BLaER1 (cell line): ENCODE measurements around the gene EGFLAM.

Experiments
- H3K27ac ChIP-seq: shearing (Covaris generic); formaldehyde crosslinking; 2 replicates; pipeline ENCODE4 v1.8.1; 2022
- H3K27me3 ChIP-seq: shearing (Covaris generic); formaldehyde crosslinking; 2 replicates; pipeline ENCODE4 v1.8.1; 2022
- H3K36me3 ChIP-seq: shearing (Covaris generic); formaldehyde crosslinking; 2 replicates; pipeline ENCODE4 v1.8.1; 2022
- H3K4me1 ChIP-seq: shearing (Covaris generic); formaldehyde crosslinking; 2 replicates; pipeline ENCODE4 v1.8.1; 2022
- H3K4me2 ChIP-seq: shearing (Covaris generic); formaldehyde crosslinking; 2 replicates; pipeline ENCODE4 v1.8.1; 2022
- H3K4me3 ChIP-seq: shearing (Covaris generic); formaldehyde crosslinking; 2 replicates; pipeline ENCODE4 v1.8.1; 2022
- H3K9ac ChIP-seq: shearing (Covaris generic); formaldehyde crosslinking; 2 replicates; pipeline ENCODE4 v1.8.1; 2022
- H3K9me3 ChIP-seq: shearing (Covaris generic); formaldehyde crosslinking; 2 replicates; pipeline ENCODE4 v1.8.1; 2022
- H4K20me1 ChIP-seq: shearing (Covaris generic); formaldehyde crosslinking; 2 replicates; pipeline ENCODE4 v1.8.1; 2022
- Cebpa-rat ChIP-seq: shearing (Covaris generic); IDR thresholded peaks from 2 replicates; pipeline ENCODE4 v1.8.1; 2022

Gene EGFLAM

GRCh38 chr5:38423276-38424147, 165.2 kb downstream of the EGFLAM start:
- no peak overlapping the region for H3K4me2 ChIP-seq
- peaks cover 31% of the 10 kb centered on the region for H3K4me1 ChIP-seq
- no peaks in the 10 kb centered on the region for H4K20me1 ChIP-seq
- H3K36me3 ChIP-seq, result no peaks in the 10 kb centered on the region
- H3K27me3 ChIP-seq, result no peaks in the 10 kb centered on the region
- TF ChIP-seq Cebpa-rat, result no peak
- H3K27ac ChIP-seq, result no peak overlapping the region
- no peaks in the 10 kb centered on the region for H3K9me3 ChIP-seq
- H3K4me3 ChIP-seq, result no peak overlapping the region
- H3K9ac ChIP-seq, result no peak overlapping the region

DNA sequence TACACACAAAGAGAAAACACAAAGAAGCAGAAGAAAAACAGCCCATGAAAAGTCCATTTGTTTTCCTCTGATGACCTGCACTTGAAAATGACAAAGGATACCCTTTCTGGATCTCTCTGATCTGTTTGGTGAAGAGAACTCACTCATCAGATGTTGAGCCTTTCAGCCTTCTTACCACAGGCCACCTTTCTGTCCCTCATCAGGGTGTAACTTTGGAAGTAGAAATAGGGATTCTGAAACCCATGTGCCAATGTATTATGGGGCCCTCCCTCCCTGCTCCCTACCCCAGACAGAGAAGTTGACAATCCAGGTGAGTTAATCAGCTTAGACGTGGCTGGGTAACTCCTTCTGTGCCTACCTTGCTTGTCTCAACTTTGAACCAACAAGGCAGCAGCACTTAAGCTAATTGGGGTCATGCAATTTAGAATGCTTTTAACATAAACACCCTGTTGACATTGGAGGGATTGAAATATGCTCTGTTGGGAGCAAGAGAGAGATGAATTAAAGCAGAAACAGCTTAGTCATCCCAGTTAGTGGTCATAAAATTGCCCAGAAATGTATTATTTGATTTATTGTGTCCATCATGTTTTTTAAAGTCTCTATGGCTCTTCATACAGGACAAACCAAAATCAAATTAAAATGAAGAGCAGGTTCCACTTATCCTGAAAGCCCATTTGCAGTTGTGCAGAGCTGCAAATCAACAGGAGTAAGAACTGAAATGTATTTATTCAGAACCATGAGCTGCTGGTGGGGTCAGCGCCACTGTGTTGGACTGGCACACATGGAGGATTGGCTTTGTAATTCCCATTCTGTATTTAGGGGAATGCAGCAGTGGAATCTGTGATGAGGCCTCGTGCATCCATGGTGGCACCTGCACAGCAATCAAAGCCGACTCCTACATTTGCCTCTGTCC, 166.0 kb downstream of the EGFLAM start:
- Histone ChIP-seq H3K9me3 (no peaks in the 10 kb centered on the region), H3K4me1 (peaks cover 40% of the 10 kb centered on the region), H3K9ac (no peak overlapping the region), H3K27ac (no peak overlapping the region), H3K4me2 (no peak overlapping the region), H4K20me1 (no peaks in the 10 kb centered on the region), H3K27me3 (no peaks in the 10 kb centered on the region), H3K36me3 (no peaks in the 10 kb centered on the region), H3K4me3 (no peak overlapping the region)
- no peak for TF ChIP-seq Cebpa-rat

DNA sequence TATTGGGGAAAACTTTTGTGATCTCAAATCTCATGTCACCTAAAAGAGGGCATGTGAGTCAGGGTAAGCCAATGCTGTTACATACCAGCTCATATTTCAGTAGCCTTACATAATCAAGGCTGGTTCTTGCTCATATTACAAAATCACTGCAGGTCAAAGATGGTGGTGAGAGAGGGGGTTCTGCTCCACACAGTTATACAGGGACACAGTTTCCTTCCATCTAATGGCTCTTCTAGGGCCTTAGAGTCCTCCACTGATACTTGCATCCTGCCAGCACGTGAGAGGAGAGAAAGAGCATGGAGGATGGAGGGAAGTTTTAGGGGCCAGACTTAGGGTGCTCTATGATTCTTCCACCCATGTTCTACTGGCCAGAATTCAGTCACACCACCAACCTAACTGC, 168.1 kb downstream of the EGFLAM start:
- Histone ChIP-seq H3K4me1 (peaks cover 44% of the 10 kb centered on the region), H3K9ac (no peak overlapping the region), H3K36me3 (no peaks in the 10 kb centered on the region), H3K4me2 (no peak overlapping the region), H4K20me1 (no peaks in the 10 kb centered on the region), H3K4me3 (no peak overlapping the region), H3K27me3 (no peaks in the 10 kb centered on the region), H3K9me3 (no peaks in the 10 kb centered on the region), H3K27ac (no peak overlapping the region)
- TF ChIP-seq Cebpa-rat, result no peak

- peak overlapping the region; percentile 2; the same call in 1 of the 2 replicates for H3K4me2 ChIP-seq
- no peak overlapping the region for H3K9ac ChIP-seq
- H3K4me3 ChIP-seq, result no peak overlapping the region
- no peak overlapping the region for H3K27ac ChIP-seq
- no peaks in the 10 kb centered on the region for H4K20me1 ChIP-seq
- H3K4me1 ChIP-seq, result peaks cover 40% of the 10 kb centered on the region
- no peak for TF ChIP-seq Cebpa-rat
- H3K36me3 ChIP-seq, result no peaks in the 10 kb centered on the region
- H3K27me3 ChIP-seq, result no peaks in the 10 kb centered on the region
- no peaks in the 10 kb centered on the region for H3K9me3 ChIP-seq
Measured at GRCh38 chr5:38426986-38427950, 168.9 kb downstream of the EGFLAM start.

DNA sequence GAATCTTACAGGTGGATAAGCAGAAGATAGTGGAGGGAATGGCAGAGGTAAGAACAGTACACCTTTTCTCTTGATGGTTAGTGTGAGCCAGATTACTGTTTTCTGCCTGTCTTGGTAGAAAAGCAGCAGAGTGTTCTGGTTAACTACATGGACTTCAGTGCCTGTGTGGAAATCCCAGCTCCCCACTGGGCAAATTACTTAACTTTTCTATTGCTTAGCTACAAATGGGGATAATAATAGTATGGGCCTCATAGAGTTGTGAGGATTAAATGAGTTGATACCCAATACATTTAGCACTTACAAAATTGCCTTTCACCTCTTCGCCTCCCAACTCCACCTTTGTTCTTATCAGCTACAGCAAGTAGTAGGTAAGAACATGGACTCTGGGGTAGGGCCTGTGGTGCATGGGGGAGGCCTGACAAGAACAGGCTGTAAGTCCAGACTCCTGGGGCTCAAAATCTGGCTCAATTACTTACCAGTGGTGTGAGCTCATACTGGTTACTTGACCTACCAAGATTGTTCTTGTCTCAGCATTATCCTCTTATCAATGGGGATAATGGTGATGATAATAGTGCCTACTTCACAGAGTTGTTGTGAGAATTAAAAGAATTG, 173.0 kb downstream of the EGFLAM start:
- Histone ChIP-seq H3K36me3 (no peaks in the 10 kb centered on the region), H3K4me1 (peaks cover 70% of the 10 kb centered on the region), H3K9me3 (no peaks in the 10 kb centered on the region), H3K27me3 (no peaks in the 10 kb centered on the region), H4K20me1 (no peaks in the 10 kb centered on the region), H3K4me2 (no peak overlapping the region), H3K9ac (no peak overlapping the region), H3K27ac (no peak overlapping the region), H3K4me3 (no peak overlapping the region)
- no peak for TF ChIP-seq Cebpa-rat

DNA sequence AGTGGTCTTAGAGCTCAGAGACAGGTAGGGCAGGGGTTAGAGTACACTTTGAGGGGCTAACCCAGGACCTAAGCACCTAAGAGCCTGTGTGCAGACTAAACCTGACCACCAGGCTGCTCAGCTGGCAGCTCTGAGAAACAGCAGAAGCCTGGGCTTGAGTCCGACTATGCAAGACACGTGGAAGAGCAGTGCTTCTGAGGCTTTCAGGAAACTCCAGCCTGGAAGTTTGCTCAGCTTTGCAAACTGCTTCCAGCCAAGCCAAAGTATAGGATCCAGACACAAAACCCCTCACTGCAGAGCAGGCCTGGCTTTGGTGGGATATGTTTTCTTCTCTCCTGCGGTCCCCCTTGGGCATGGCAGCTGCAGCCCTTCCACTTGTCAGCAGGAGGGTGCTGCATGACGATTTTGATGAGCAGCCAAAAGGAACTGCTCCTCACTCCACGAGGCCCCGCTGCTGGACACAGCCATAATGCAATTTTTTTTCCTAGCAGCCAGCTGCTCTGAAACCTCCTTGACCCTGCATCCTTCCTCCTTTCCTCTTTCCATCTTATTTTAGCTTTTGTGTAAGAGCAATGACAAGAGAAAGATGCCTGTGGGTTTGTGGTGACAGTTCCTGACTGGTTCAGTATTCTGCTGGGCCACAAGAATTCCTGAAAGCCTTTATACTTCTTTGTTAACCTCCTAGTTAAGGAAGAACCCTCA, 175.0 kb downstream of the EGFLAM start:
- H3K27ac ChIP-seq, result no peak overlapping the region
- no peak overlapping the region; the same call in 1 of the 2 replicates for H3K9ac ChIP-seq

DNA sequence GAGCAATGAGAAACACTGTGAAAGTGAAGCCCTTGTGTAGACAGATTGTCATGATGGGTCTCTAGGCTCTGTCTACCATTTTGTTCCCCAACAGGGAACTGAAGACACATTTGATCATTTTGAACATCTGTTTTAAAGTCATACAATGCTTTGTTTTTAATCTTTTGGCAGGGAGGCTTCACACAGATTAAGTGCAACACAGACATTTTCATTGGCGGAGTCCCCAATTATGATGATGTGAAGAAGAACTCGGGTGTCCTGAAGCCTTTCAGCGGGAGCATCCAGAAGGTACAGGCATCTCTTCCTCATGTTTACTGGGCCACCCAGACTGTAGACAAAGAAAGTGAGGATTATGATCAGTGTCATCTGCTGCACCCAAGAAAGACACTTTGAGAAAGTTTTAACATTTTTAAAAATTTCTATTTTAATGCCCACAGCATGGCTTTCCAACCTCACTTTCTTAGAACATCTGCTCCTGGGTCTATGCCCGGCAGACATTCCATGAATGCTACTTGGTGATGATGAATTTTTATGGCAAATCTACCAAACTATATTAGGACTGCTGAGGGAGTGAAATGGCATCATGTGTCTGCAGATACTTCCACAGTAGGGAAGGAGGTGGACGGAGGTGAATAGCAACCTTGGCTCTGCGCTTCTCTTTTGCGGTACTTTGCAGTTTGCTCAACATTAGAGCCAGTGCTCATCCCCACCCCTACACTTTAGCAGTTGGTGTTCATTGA, 176.8 kb downstream of the EGFLAM start:
- H3K4me2 ChIP-seq, result no peak overlapping the region; the same call in 1 of the 2 replicates
- H3K9ac ChIP-seq, result no peak overlapping the region
- H3K27me3 ChIP-seq, result no peaks in the 10 kb centered on the region
- no peaks in the 10 kb centered on the region for H3K9me3 ChIP-seq
- no peaks in the 10 kb centered on the region for H4K20me1 ChIP-seq
- TF ChIP-seq Cebpa-rat, result no peak
- H3K4me1 ChIP-seq, result peaks cover 50% of the 10 kb centered on the region
- H3K36me3 ChIP-seq, result no peaks in the 10 kb centered on the region
- no peak overlapping the region for H3K4me3 ChIP-seq
- H3K27ac ChIP-seq, result no peak overlapping the region

More for the DNA sequence above, 175.0 kb downstream of the EGFLAM start:
- Histone ChIP-seq H3K4me2 (peak overlapping the region; percentile 55), H4K20me1 (no peaks in the 10 kb centered on the region), H3K36me3 (no peaks in the 10 kb centered on the region), H3K27me3 (no peaks in the 10 kb centered on the region), H3K9me3 (no peaks in the 10 kb centered on the region), H3K4me1 (peaks cover 67% of the 10 kb centered on the region), H3K4me3 (no peak overlapping the region)
- TF ChIP-seq Cebpa-rat, result no peak

DNA sequence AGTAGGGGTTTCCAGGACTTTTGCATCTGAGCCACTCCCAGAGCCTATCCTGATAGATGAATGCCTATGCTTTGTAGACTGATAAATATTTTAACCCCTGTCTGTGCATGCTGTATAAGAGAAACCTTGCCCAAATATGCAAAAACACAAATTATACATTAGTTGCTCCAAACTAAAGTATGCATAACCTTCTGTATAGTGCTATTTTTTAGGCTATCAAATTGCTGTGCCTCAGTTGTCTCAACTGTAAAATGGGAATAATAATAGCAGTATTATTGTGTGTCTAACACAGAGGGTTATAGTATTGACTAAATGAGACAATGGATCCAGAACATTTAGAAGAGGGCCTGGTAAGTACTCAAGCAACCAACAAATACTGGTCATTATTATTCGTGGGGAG, 180.4 kb downstream of the EGFLAM start:
- Histone ChIP-seq H3K4me3 (no peak overlapping the region), H3K9me3 (no peaks in the 10 kb centered on the region), H4K20me1 (no peaks in the 10 kb centered on the region), H3K4me1 (peaks cover 26% of the 10 kb centered on the region), H3K9ac (no peak overlapping the region), H3K27me3 (no peaks in the 10 kb centered on the region), H3K36me3 (no peaks in the 10 kb centered on the region), H3K27ac (no peak overlapping the region), H3K4me2 (no peak overlapping the region)
- no peak for TF ChIP-seq Cebpa-rat
